Measurements from ENCODE around the gene DOCK10.
A peak's percentile ranks its signal among the peaks of the same experiment; 100 is the strongest.

The DOCK10 gene

GRCh38 chr2:224887141-224887540 is 155.1 kb downstream of the DOCK10 start:
- 0 out of 2 replicates have a peak, but pooled peaks have one; percentile 5 for TF ChIP-seq MAX (IDR thresholded peaks at IDR 0.05; ENCODE audit: low read depth, low read length)
- TF ChIP-seq MYC (IDR thresholded peaks at IDR 0.05; ENCODE audit: low read depth, low read length) = no peak
- peak; percentile 57 for DNase-seq (ENCODE audit: low read depth)
- H3K4me3 ChIP-seq (ENCODE audit: low read depth, low read length) = no peak overlapping the region

- TF ChIP-seq MYC (IDR thresholded peaks at IDR 0.05; ENCODE audit: low read depth, low read length) (no peak), POLR2A (IDR thresholded peaks at IDR 0.05; ENCODE audit: extremely low read depth, insufficient read length) (no peak), MAX (IDR thresholded peaks at IDR 0.05; ENCODE audit: low read depth, low read length) (no peak)
- TF ChIP-seq, protein P1, sequence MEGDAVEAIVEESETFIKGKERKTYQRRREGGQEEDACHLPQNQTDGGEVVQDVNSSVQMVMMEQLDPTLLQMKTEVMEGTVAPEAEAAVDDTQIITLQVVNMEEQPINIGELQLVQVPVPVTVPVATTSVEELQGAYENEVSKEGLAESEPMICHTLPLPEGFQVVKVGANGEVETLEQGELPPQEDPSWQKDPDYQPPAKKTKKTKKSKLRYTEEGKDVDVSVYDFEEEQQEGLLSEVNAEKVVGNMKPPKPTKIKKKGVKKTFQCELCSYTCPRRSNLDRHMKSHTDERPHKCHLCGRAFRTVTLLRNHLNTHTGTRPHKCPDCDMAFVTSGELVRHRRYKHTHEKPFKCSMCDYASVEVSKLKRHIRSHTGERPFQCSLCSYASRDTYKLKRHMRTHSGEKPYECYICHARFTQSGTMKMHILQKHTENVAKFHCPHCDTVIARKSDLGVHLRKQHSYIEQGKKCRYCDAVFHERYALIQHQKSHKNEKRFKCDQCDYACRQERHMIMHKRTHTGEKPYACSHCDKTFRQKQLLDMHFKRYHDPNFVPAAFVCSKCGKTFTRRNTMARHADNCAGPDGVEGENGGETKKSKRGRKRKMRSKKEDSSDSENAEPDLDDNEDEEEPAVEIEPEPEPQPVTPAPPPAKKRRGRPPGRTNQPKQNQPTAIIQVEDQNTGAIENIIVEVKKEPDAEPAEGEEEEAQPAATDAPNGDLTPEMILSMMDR (IDR thresholded peaks at IDR 0.05; ENCODE audit: low read depth, low read length) = no peak
- DNase-seq (ENCODE audit: low read depth) = peak; percentile 75
- peak overlapping the region; percentile 60 for H3K4me3 ChIP-seq (ENCODE audit: low read depth, low read length)
These were observed 156.3 kb downstream of the DOCK10 start for GRCh38 chr2:224885836-224886547.

GRCh38 chr2:224885291-224885690 is 157.0 kb downstream of the DOCK10 start:
- no peak for DNase-seq (ENCODE audit: low read depth)
- peak overlapping the region; percentile 60 for H3K4me3 ChIP-seq (ENCODE audit: low read depth, low read length)
- TF ChIP-seq MYC (IDR thresholded peaks at IDR 0.05; ENCODE audit: low read depth, low read length) (no peak), POLR2A (IDR thresholded peaks at IDR 0.05; ENCODE audit: extremely low read depth, insufficient read length) (no peak), MAX (IDR thresholded peaks at IDR 0.05; ENCODE audit: low read depth, low read length) (no peak)
- TF ChIP-seq, protein P1 (IDR thresholded peaks at IDR 0.05; ENCODE audit: low read depth, low read length) = no peak

- peak; percentile 88 for DNase-seq (ENCODE audit: low read depth)
These were observed 158.1 kb downstream of the DOCK10 start for GRCh38 chr2:224884188-224884587.

GRCh38 chr2:224883700-224884099 is 158.6 kb downstream of the DOCK10 start:
- DNase-seq (ENCODE audit: low read depth) = no peak
- TF ChIP-seq, protein P1 (IDR thresholded peaks at IDR 0.05; ENCODE audit: low read depth, low read length) = no peak
- TF ChIP-seq MYC (IDR thresholded peaks at IDR 0.05; ENCODE audit: low read depth, low read length) (no peak), MAX (IDR thresholded peaks at IDR 0.05; ENCODE audit: low read depth, low read length) (no peak), POLR2A (IDR thresholded peaks at IDR 0.05; ENCODE audit: extremely low read depth, insufficient read length) (no peak)
- H3K4me3 ChIP-seq (ENCODE audit: low read depth, low read length) = peak overlapping the region; percentile 48

More at GRCh38 chr2:224884188-224884587, 158.1 kb downstream of the DOCK10 start:
- no peak for TF ChIP-seq POLR2A (IDR thresholded peaks at IDR 0.05; ENCODE audit: extremely low read depth, insufficient read length)
- no peak for TF ChIP-seq MAX (IDR thresholded peaks at IDR 0.05; ENCODE audit: low read depth, low read length)
- no peak for TF ChIP-seq MYC (IDR thresholded peaks at IDR 0.05; ENCODE audit: low read depth, low read length)
- TF ChIP-seq, protein P1 (IDR thresholded peaks at IDR 0.05; ENCODE audit: low read depth, low read length) = no peak
- H3K4me3 ChIP-seq (ENCODE audit: low read depth, low read length) = peak overlapping the region; percentile 48

GRCh38 chr2:224883172-224883516 is 159.1 kb downstream of the DOCK10 start:
- DNase-seq (ENCODE audit: low read depth) = no peak
- TF ChIP-seq, protein P1 (IDR thresholded peaks at IDR 0.05; ENCODE audit: low read depth, low read length) = no peak
- no peak for TF ChIP-seq POLR2A (IDR thresholded peaks at IDR 0.05; ENCODE audit: extremely low read depth, insufficient read length)
- peak overlapping the region; percentile 48 for H3K4me3 ChIP-seq (ENCODE audit: low read depth, low read length)
